HEK293 (cell line): ENCODE results near the gene STX5.
A peak's percentile ranks its signal among the peaks of the same experiment; 100 is the strongest.

ENCODE experiments used
- BCL11A ChIP-seq: fragments of 450-650 bp; formaldehyde crosslinking; IDR thresholded peaks from 2 replicates; pipeline ENCODE4 v1.5.1; 2016; ENCODE audit warnings: low read depth, missing biosample characterization, missing genetic modification characterization
- KLF10 ChIP-seq: fragments of 450-650 bp; IDR thresholded peaks from 2 replicates; pipeline ENCODE4 v1.5.1; 2018; ENCODE audit warnings: missing biosample characterization, mild to moderate bottlenecking, missing genetic modification characterization
- KLF8 ChIP-seq: fragments of 450-650 bp; formaldehyde crosslinking; IDR thresholded peaks from 2 replicates; pipeline ENCODE4 v1.5.1; 2016; ENCODE audit warnings: missing biosample characterization, missing genetic modification characterization
- KLF9 ChIP-seq: fragments of 450-650 bp; formaldehyde crosslinking; IDR thresholded peaks from 2 replicates; pipeline ENCODE4 v1.5.1; 2016; ENCODE audit warnings: missing biosample characterization, missing genetic modification characterization, low read depth
- OSR2 ChIP-seq: fragments of 450-650 bp; formaldehyde crosslinking; IDR thresholded peaks from 2 replicates; pipeline ENCODE4 v1.5.1; 2016; ENCODE audit warnings: missing biosample characterization, missing genetic modification characterization
- SCRT2 ChIP-seq: fragments of 450-650 bp; formaldehyde crosslinking; IDR thresholded peaks from 2 replicates; pipeline ENCODE4 v1.5.1; 2016; ENCODE audit warnings: missing biosample characterization, missing genetic modification characterization
- SETDB1 ChIP-seq: IDR thresholded peaks from one replicate; pipeline ENCODE4 v1.6.1; 2017; ENCODE audit warnings: mild to moderate bottlenecking, low read length, moderate library complexity, mixed read lengths; ENCODE audit not compliant: insufficient read length
- TRIM28 ChIP-seq: IDR thresholded peaks from 2 replicates; pipeline ENCODE4 v1.6.1; 2011; ENCODE audit warnings: low read length, control low read depth, borderline replicate concordance
- YY1 ChIP-seq: fragments of 450-650 bp; formaldehyde crosslinking; IDR thresholded peaks from 2 replicates; pipeline ENCODE4 v1.5.1; 2018; ENCODE audit warnings: missing biosample characterization, missing genetic modification characterization
- ZEB2 ChIP-seq: fragments of 450-650 bp; formaldehyde crosslinking; IDR thresholded peaks from 2 replicates; pipeline ENCODE4 v1.5.1; 2016; ENCODE audit warnings: missing biosample characterization, missing genetic modification characterization
- ZIC2 ChIP-seq: fragments of 450-650 bp; formaldehyde crosslinking; IDR thresholded peaks from 2 replicates; pipeline ENCODE4 v1.5.1; 2016; ENCODE audit warnings: missing biosample characterization, missing genetic modification characterization
- ZNF114 ChIP-seq: fragments of 450-650 bp; formaldehyde crosslinking; IDR thresholded peaks from 2 replicates; pipeline ENCODE4 v1.5.0; 2017; ENCODE audit warnings: missing biosample characterization, missing genetic modification characterization
- ZNF223 ChIP-seq: fragments of 450-650 bp; formaldehyde crosslinking; IDR thresholded peaks from 2 replicates; pipeline ENCODE4 v1.5.1; 2016; ENCODE audit warnings: missing biosample characterization, missing genetic modification characterization
- ZNF292 ChIP-seq: fragments of 450-650 bp; formaldehyde crosslinking; IDR thresholded peaks from 2 replicates; pipeline ENCODE4 v1.5.1; 2016; ENCODE audit warnings: low read depth, missing biosample characterization, missing genetic modification characterization, borderline replicate concordance
- ZNF350 ChIP-seq: fragments of 450-650 bp; formaldehyde crosslinking; IDR thresholded peaks from 2 replicates; pipeline ENCODE4 v1.5.0; 2017; ENCODE audit warnings: missing biosample characterization, mild to moderate bottlenecking, missing genetic modification characterization
- ZNF394 ChIP-seq: fragments of 450-650 bp; formaldehyde crosslinking; IDR thresholded peaks from 2 replicates; pipeline ENCODE4 v1.5.1; 2016; ENCODE audit warnings: missing biosample characterization, missing genetic modification characterization, mild to moderate bottlenecking, moderate library complexity, borderline replicate concordance
- ZNF48 ChIP-seq: fragments of 450-650 bp; formaldehyde crosslinking; IDR thresholded peaks from 2 replicates; pipeline ENCODE4 v1.5.1; 2016; ENCODE audit warnings: missing biosample characterization, missing genetic modification characterization
- ZNF521 ChIP-seq: fragments of 450-650 bp; formaldehyde crosslinking; IDR thresholded peaks from 2 replicates; pipeline ENCODE4 v1.5.1; 2017; ENCODE audit warnings: missing biosample characterization, mild to moderate bottlenecking, missing genetic modification characterization
- ZNF544 ChIP-seq: fragments of 450-650 bp; formaldehyde crosslinking; IDR thresholded peaks from 2 replicates; pipeline ENCODE4 v1.5.0; 2017; ENCODE audit warnings: missing biosample characterization, missing genetic modification characterization
- ZNF561 ChIP-seq: fragments of 450-650 bp; IDR thresholded peaks from 2 replicates; pipeline ENCODE4 v1.5.1; 2018; ENCODE audit warnings: missing biosample characterization, missing genetic modification characterization, borderline replicate concordance
- ZNF621 ChIP-seq: fragments of 450-650 bp; formaldehyde crosslinking; IDR thresholded peaks from 2 replicates; pipeline ENCODE4 v1.5.1; 2017; ENCODE audit warnings: missing biosample characterization, missing genetic modification characterization
- TF ChIP-seq, protein P1 (sequence below): fragments of 450-650 bp; formaldehyde crosslinking; IDR thresholded peaks from 2 replicates; pipeline ENCODE4 v1.5.1; 2016; ENCODE audit warnings: missing biosample characterization, missing genetic modification characterization, low read depth
- TF ChIP-seq, protein P2 (sequence below): fragments of 450-650 bp; formaldehyde crosslinking; IDR thresholded peaks from 2 replicates; pipeline ENCODE4 v1.5.1; 2017; ENCODE audit warnings: missing biosample characterization, missing genetic modification characterization
- TF ChIP-seq, protein P3 (sequence below): sonication (generic); formaldehyde crosslinking; IDR thresholded peaks from 2 replicates; pipeline ENCODE4 v1.8.1; 2022; ENCODE audit warnings: mild to moderate bottlenecking, moderate library complexity, missing genetic modification reagents
- TF ChIP-seq, protein P4 (sequence below): fragments of 450-650 bp; formaldehyde crosslinking; IDR thresholded peaks from 2 replicates; pipeline ENCODE4 v1.5.1; 2016; ENCODE audit warnings: missing biosample characterization, missing genetic modification characterization
- TF ChIP-seq, protein P5 (sequence below): fragments of 450-650 bp; formaldehyde crosslinking; optimal IDR thresholded peaks from 2 replicates; pipeline ENCODE3; 2016; ENCODE audit warnings: missing biosample characterization, mild to moderate bottlenecking, missing genetic modification characterization
- TF ChIP-seq, protein P6 (sequence below): fragments of 450-650 bp; formaldehyde crosslinking; IDR thresholded peaks from 2 replicates; pipeline ENCODE4 v1.5.1; 2017; ENCODE audit warnings: missing biosample characterization, missing genetic modification characterization

STX5 gene

DNA sequence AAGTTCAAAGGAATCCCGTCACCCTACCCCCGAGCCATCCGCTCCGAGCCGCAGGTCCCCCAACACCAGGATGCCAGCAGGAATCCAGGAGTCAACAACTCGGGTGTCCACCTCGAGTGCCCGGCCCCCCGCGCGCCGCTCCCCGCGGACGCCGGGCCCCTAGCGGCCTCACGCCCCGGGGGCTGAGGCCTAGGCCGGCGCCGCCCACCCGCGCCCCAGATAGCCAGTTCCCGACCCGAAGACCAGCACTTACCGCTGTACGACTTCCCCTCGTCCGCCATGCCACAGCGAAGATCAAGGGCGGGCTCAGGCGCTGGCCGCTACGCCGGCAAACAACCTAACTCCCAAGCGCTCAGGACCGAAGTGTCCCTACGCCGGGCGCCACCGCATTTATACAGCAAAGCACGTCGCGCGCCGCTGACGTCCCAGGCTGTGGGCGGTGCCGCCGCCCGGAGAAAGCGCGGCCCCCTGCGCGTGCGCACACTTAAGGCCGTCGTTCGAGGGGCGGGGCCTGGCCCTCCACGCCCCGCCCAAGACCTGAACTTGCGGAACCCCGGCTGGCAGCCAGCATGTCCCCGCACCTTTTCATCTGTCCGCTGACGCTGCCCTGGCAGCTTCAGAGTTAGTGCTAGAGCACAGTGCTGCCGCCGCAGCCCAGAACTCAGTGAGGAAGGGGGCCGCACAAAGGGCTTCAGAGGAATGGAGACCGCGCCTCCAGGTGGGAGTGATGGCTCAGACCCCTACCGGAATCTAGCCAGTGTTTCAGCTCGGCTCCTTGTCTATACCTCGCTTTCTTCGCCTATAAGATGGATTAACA, 26.6 kb downstream of the STX5 start, which contains the start of gene NXF1 (continued):
- TF ChIP-seq, protein P1, sequence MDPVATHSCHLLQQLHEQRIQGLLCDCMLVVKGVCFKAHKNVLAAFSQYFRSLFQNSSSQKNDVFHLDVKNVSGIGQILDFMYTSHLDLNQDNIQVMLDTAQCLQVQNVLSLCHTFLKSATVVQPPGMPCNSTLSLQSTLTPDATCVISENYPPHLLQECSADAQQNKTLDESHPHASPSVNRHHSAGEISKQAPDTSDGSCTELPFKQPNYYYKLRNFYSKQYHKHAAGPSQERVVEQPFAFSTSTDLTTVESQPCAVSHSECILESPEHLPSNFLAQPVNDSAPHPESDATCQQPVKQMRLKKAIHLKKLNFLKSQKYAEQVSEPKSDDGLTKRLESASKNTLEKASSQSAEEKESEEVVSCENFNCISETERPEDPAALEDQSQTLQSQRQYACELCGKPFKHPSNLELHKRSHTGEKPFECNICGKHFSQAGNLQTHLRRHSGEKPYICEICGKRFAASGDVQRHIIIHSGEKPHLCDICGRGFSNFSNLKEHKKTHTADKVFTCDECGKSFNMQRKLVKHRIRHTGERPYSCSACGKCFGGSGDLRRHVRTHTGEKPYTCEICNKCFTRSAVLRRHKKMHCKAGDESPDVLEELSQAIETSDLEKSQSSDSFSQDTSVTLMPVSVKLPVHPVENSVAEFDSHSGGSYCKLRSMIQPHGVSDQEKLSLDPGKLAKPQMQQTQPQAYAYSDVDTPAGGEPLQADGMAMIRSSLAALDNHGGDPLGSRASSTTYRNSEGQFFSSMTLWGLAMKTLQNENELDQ (tag by site-specific recombination): no peak
- TF ChIP-seq OSR2 (no peak), BCL11A (tag by site-specific recombination) (no peak), ZNF223 (tag by site-specific recombination) (no peak), SETDB1 (no peak), KLF8 (tag by site-specific recombination) (peak; percentile 68), ZNF394 (tag by site-specific recombination) (peak; percentile 28; the same call in 1 of the 2 replicates), YY1 (peak; percentile 57; the same call in 1 of the 2 replicates), ZNF621 (tag by site-specific recombination) (no peak), ZNF544 (tag by site-specific recombination) (no peak), ZNF48 (tag by site-specific recombination) (no peak), ZNF114 (no peak), ZIC2 (peak; percentile 31; the same call in 1 of the 2 replicates), KLF9 (tag by site-specific recombination) (peak; percentile 73), SCRT2 (tag by site-specific recombination) (no peak), ZNF292 (no peak), ZNF350 (tag by site-specific recombination) (no peak), ZNF521 (no peak), TRIM28 (no peak), ZEB2 (tag by site-specific recombination) (peak; percentile 57), ZNF561 (no peak), KLF10 (tag by site-specific recombination) (peak; percentile 30; the same call in 1 of the 2 replicates)
- TF ChIP-seq, protein P2, sequence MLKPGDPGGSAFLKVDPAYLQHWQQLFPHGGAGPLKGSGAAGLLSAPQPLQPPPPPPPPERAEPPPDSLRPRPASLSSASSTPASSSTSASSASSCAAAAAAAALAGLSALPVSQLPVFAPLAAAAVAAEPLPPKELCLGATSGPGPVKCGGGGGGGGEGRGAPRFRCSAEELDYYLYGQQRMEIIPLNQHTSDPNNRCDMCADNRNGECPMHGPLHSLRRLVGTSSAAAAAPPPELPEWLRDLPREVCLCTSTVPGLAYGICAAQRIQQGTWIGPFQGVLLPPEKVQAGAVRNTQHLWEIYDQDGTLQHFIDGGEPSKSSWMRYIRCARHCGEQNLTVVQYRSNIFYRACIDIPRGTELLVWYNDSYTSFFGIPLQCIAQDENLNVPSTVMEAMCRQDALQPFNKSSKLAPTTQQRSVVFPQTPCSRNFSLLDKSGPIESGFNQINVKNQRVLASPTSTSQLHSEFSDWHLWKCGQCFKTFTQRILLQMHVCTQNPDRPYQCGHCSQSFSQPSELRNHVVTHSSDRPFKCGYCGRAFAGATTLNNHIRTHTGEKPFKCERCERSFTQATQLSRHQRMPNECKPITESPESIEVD (tag by site-specific recombination): no peak
- TF ChIP-seq, protein P3, sequence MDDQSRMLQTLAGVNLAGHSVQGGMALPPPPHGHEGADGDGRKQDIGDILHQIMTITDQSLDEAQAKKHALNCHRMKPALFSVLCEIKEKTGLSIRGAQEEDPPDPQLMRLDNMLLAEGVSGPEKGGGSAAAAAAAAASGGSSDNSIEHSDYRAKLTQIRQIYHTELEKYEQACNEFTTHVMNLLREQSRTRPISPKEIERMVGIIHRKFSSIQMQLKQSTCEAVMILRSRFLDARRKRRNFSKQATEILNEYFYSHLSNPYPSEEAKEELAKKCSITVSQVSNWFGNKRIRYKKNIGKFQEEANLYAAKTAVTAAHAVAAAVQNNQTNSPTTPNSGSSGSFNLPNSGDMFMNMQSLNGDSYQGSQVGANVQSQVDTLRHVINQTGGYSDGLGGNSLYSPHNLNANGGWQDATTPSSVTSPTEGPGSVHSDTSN (CRISPR knock-in tag): peak; percentile 66; the same call in 1 of the 2 replicates
- TF ChIP-seq, protein P4, sequence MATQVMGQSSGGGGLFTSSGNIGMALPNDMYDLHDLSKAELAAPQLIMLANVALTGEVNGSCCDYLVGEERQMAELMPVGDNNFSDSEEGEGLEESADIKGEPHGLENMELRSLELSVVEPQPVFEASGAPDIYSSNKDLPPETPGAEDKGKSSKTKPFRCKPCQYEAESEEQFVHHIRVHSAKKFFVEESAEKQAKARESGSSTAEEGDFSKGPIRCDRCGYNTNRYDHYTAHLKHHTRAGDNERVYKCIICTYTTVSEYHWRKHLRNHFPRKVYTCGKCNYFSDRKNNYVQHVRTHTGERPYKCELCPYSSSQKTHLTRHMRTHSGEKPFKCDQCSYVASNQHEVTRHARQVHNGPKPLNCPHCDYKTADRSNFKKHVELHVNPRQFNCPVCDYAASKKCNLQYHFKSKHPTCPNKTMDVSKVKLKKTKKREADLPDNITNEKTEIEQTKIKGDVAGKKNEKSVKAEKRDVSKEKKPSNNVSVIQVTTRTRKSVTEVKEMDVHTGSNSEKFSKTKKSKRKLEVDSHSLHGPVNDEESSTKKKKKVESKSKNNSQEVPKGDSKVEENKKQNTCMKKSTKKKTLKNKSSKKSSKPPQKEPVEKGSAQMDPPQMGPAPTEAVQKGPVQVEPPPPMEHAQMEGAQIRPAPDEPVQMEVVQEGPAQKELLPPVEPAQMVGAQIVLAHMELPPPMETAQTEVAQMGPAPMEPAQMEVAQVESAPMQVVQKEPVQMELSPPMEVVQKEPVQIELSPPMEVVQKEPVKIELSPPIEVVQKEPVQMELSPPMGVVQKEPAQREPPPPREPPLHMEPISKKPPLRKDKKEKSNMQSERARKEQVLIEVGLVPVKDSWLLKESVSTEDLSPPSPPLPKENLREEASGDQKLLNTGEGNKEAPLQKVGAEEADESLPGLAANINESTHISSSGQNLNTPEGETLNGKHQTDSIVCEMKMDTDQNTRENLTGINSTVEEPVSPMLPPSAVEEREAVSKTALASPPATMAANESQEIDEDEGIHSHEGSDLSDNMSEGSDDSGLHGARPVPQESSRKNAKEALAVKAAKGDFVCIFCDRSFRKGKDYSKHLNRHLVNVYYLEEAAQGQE (tag by site-specific recombination): 0 out of 2 replicates have a peak, but pooled peaks have one; percentile 18
- TF ChIP-seq, protein P5, sequence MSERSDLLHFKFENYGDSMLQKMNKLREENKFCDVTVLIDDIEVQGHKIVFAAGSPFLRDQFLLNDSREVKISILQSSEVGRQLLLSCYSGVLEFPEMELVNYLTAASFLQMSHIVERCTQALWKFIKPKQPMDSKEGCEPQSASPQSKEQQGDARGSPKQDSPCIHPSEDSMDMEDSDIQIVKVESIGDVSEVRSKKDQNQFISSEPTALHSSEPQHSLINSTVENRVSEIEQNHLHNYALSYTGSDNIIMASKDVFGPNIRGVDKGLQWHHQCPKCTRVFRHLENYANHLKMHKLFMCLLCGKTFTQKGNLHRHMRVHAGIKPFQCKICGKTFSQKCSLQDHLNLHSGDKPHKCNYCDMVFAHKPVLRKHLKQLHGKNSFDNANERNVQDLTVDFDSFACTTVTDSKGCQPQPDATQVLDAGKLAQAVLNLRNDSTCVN (tag by site-specific recombination): peak; percentile 84
- TF ChIP-seq, protein P6, sequence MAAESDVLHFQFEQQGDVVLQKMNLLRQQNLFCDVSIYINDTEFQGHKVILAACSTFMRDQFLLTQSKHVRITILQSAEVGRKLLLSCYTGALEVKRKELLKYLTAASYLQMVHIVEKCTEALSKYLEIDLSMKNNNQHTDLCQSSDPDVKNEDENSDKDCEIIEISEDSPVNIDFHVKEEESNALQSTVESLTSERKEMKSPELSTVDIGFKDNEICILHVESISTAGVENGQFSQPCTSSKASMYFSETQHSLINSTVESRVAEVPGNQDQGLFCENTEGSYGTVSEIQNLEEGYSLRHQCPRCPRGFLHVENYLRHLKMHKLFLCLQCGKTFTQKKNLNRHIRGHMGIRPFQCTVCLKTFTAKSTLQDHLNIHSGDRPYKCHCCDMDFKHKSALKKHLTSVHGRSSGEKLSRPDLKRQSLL (tag by site-specific recombination): peak; percentile 28; the same call in 1 of the 2 replicates
